HUES48 (cell line): ENCODE data around the gene TMC3.

Experiments used
- H3K27ac ChIP-seq: one replicate; pipeline ENCODE4 v1.7.0; 2013; ENCODE audit warnings: low read depth, low read length, inconsistent platforms
- H3K27me3 ChIP-seq: 2 replicates; pipeline ENCODE4 v1.6.1; 2013; ENCODE audit warnings: mild to moderate bottlenecking, low read length; ENCODE audit not compliant: control insufficient read depth, insufficient read depth
- H3K36me3 ChIP-seq: 2 replicates; pipeline ENCODE4 v1.6.1; 2013; ENCODE audit warnings: low read length; ENCODE audit not compliant: control insufficient read depth, insufficient read depth
- H3K4me1 ChIP-seq: 2 replicates; pipeline ENCODE4 v1.6.1; 2013; ENCODE audit warnings: mild to moderate bottlenecking, low read length; ENCODE audit not compliant: control insufficient read depth, insufficient read depth
- H3K4me3 ChIP-seq: 2 replicates; pipeline ENCODE4 v1.5.1; 2013; ENCODE audit warnings: mild to moderate bottlenecking, low read depth, low read length
- H3K9ac ChIP-seq: 2 replicates; pipeline ENCODE4 v1.6.1; 2013; ENCODE audit warnings: mild to moderate bottlenecking, low read depth, low read length, moderate library complexity
- H3K9me3 ChIP-seq: 2 replicates; pipeline ENCODE4 v1.6.1; 2013; ENCODE audit warnings: low read length; ENCODE audit not compliant: control insufficient read depth, insufficient read depth

TMC3 gene

DNA sequence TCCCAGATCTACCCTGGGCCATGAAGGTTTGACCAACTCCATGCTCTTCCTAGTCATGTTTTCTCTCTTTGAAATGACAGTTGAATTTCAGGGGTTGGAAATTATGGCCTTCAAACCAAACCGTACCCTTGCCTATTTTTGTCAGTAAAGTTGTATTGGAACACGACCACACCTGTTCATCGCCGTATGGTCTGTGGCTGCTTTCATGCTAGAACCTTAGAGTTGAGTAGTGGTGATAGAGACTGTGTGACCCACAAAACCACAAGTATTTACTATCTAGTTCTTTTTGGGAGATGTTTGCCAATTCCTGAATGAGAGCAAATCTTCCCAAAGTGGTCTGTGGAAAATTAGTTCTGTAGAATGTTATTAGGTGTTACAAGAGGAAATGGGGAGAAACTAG is 26.1 kb downstream of the TMC3 start:
- no peaks in the 10 kb centered on the region for H3K4me1 ChIP-seq
- H3K9ac ChIP-seq = no peak overlapping the region
- H3K4me3 ChIP-seq = no peak overlapping the region
- no peaks in the 10 kb centered on the region for H3K27me3 ChIP-seq
- H3K27ac ChIP-seq = no peak overlapping the region
- no peaks in the 10 kb centered on the region for H3K36me3 ChIP-seq
- H3K9me3 ChIP-seq = no peaks in the 10 kb centered on the region

DNA sequence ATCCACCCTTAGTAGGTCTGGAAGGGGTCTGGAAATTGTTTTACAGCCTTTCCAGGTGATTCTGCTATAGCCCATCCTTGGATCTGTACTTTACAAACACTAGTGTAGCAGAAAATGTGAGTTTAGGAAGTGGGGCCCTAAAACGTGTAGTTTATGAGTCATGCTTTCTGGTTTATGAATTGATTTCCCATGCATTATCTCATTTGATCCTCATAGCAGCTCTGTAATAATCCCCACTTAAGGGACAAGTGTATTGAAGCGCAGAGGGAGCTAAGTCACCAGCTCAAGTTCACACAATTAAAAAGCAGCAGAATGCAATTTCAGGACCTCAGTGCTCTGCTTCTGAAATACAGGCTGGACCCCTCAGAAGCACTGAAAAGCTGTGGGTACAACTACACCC is 27.4 kb downstream of the TMC3 start:
- H3K4me3 ChIP-seq = no peak overlapping the region
- H3K9ac ChIP-seq = no peak overlapping the region
- H3K27me3 ChIP-seq = no peaks in the 10 kb centered on the region
- H3K27ac ChIP-seq = no peak overlapping the region
- H3K9me3 ChIP-seq = no peaks in the 10 kb centered on the region
- no peaks in the 10 kb centered on the region for H3K4me1 ChIP-seq
- H3K36me3 ChIP-seq = no peaks in the 10 kb centered on the region

DNA sequence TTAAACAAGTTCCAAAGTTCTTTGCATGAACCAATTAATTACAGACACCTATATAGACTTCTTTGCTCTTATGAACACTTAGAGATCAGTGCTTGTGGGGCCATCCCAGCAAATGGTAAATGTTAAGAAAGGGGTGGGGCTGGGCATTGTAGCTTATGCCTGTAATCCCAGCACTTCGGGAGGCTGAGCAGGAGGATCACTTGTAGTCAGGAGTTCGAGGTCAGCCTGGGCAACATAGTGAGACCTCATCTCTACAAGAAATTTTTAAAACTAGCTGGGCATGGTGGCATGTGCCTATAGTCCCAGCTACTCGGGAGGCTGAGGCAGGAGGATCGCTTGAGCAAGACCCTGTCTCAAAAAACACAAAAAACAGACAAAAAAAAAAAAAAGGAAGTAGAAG is 30.6 kb downstream of the TMC3 start:
- H3K36me3 ChIP-seq = no peaks in the 10 kb centered on the region
- no peak overlapping the region for H3K9ac ChIP-seq
- H3K27me3 ChIP-seq = no peaks in the 10 kb centered on the region
- no peaks in the 10 kb centered on the region for H3K4me1 ChIP-seq
- H3K9me3 ChIP-seq = no peaks in the 10 kb centered on the region
- no peak overlapping the region for H3K4me3 ChIP-seq
- H3K27ac ChIP-seq = no peak overlapping the region

DNA sequence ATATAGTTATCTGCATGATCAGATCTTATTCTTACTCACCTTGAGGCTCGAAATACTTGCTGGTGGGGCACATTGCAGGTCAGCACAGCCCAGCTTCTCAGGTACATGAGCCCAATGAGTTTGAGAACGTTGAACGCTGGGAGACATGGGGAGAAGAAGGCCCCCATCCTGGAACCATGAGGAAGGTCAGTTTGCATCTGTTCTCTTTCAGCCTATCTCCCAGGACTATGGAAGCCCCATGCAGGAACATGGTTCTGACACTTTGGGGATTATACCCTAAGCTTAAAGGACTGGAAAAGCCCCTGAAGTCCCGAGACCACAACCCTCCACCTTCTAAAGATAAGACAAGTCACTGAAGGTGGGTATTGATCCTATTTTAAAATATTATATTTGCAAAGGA is 32.7 kb downstream of the TMC3 start:
- Histone ChIP-seq H3K9me3 (no peaks in the 10 kb centered on the region), H3K9ac (no peak overlapping the region), H3K36me3 (no peaks in the 10 kb centered on the region), H3K27me3 (no peaks in the 10 kb centered on the region), H3K27ac (no peak overlapping the region), H3K4me1 (no peaks in the 10 kb centered on the region), H3K4me3 (no peak overlapping the region)

DNA sequence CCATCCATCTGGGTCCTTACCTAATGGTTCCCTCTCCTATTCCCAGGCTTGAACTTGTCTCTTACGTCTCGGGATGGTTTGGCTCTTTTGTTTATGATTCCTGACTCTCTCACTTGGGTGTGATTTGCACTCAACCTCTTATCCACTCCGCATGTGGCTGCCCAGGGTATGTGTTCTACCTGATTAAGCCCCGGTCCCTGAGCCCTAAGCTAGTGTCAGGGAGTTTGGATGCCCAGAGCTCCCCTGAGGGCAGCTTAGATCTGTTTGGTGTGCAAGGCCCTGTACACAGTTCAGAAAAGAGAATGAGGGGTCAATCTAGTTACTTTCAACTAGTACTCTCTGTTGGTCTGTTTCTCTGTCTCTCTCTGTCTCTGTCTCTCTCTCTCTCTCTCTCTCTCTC is 34.2 kb downstream of the TMC3 start:
- Histone ChIP-seq H3K9me3 (no peaks in the 10 kb centered on the region), H3K27ac (no peak overlapping the region), H3K4me3 (no peak overlapping the region), H3K4me1 (no peaks in the 10 kb centered on the region), H3K27me3 (no peaks in the 10 kb centered on the region), H3K9ac (no peak overlapping the region), H3K36me3 (no peaks in the 10 kb centered on the region)

DNA sequence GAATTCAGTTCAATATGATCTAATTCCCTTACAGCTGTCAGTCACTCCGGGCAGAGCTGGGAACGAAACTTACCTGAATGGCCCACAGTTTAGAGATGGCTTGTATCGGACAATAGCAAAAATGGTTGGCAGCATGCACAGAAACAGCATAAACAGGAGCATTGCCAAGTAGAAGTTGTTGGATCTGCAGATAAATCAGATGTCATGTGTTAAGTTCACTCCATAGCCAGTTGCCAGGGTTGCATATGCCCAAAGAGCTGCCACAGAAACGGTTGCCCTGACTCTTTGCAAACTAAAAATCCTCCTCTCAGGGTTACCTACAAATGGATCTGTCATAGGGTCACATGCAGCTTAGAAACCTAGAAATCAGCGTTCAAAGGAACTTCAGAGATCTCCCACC is 34.7 kb downstream of the TMC3 start:
- no peaks in the 10 kb centered on the region for H3K36me3 ChIP-seq
- no peaks in the 10 kb centered on the region for H3K4me1 ChIP-seq
- H3K4me3 ChIP-seq = no peak overlapping the region
- H3K9me3 ChIP-seq = no peaks in the 10 kb centered on the region
- no peak overlapping the region for H3K9ac ChIP-seq
- H3K27me3 ChIP-seq = no peaks in the 10 kb centered on the region
- no peak overlapping the region for H3K27ac ChIP-seq

DNA sequence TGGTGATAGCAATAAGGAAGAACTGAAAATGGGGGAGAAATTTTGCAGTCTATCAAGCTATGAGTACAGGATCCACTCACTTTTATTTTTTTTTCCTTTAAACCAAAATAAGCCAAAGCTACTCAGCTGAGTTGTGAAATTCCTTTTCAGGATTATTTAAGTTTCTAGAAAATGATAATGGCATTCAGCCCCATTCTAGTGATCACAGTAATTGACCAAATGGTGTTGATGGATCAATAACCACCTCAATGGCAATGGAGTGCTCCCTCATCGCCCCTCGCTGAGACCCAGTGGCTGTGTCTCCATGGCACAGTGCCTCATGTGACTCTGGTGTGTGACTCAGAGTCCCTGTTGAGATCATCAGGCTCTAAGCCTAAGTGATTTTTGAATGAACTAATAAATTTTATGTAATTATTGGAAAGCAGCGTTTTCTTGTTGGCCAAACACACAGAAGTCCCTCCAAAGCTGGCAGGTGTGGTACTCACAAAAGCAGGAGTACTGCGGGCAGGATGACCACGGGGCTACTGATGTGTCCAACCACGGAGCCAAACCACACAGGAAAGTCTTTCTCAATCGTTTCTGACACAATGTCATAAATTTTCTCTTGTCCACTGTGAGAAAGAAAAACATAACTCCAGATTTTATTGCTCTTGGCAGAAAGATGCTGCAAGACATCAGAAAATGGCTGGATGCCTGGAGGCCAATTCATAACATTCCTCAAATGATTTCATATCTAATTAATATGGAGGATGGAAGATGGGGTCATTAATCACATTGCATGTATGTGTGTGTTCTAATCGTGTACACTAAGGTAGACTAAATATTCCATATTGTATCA is 35.6 kb downstream of the TMC3 start:
- no peak overlapping the region for H3K9ac ChIP-seq
- H3K27me3 ChIP-seq = no peaks in the 10 kb centered on the region
- no peak overlapping the region for H3K4me3 ChIP-seq
- no peak overlapping the region for H3K27ac ChIP-seq
- no peaks in the 10 kb centered on the region for H3K36me3 ChIP-seq
- no peaks in the 10 kb centered on the region for H3K4me1 ChIP-seq
- H3K9me3 ChIP-seq = no peaks in the 10 kb centered on the region

DNA sequence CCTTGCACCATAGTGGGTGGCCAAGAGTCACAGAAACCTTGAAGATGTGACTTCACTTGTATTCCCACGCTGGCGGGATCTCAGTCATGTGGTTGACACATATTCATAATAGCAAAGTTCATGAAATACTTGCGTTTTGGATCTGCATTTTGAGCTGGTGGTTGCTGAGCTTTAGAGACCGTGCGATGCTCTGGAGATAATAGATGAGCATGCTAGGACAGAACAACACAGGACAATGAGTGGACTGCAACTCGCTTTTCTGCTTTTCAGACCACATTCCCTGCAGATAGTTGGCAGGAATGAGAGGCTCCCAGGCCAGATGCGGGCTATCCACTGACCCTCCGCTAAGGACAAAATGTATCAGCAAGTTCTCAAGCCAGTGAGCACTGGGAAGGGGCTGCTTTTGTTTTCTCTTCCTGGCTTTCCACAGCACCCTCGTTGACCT is 36.3 kb downstream of the TMC3 start:
- Histone ChIP-seq H3K9me3 (no peaks in the 10 kb centered on the region), H3K4me1 (no peaks in the 10 kb centered on the region), H3K27ac (no peak overlapping the region), H3K9ac (no peak overlapping the region), H3K36me3 (no peaks in the 10 kb centered on the region), H3K4me3 (no peak overlapping the region), H3K27me3 (no peaks in the 10 kb centered on the region)

DNA sequence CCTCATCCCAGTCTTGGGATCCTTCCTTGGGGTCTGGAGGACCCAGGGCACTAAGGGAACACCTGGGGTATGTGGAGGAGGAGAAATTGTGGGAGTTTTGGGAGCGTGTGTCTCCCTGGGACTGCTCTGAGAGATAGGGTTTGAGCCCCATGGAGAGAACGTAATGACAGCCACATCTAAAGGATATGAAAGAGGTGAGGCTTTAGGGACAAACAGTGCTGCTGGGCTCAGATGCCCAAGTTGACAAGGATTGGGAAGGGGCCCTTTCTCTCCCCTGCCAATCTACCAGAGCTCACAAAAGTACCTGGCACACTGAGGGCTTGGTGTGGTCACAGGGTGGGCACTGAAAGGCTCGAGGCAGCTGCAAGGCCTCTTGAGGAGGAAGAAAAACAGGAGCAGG is 36.8 kb downstream of the TMC3 start:
- Histone ChIP-seq H3K4me1 (no peaks in the 10 kb centered on the region), H3K9ac (no peak overlapping the region), H3K9me3 (no peaks in the 10 kb centered on the region), H3K27ac (no peak overlapping the region), H3K4me3 (no peak overlapping the region), H3K36me3 (no peaks in the 10 kb centered on the region), H3K27me3 (no peaks in the 10 kb centered on the region)

DNA sequence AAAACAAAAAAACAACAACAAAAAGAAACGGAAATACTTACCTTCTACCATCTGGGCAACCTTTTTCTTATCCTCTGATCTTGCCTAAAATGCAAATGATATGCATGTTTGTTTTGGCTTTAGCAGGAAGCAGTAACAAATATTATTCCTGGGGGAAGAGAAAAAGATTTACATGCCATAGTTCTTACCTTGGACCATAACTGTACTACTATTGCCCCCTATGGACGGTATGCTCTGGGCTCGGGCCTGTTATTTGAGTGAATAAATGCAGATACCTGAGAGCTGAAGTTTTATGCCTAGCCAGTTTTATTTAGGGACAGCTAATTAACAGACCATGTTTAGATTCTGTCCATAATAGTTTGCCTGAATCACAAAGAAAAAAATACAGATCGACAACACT is 37.4 kb downstream of the TMC3 start:
- no peak overlapping the region for H3K9ac ChIP-seq
- H3K4me1 ChIP-seq = no peaks in the 10 kb centered on the region
- no peaks in the 10 kb centered on the region for H3K27me3 ChIP-seq
- no peaks in the 10 kb centered on the region for H3K9me3 ChIP-seq
- no peak overlapping the region for H3K27ac ChIP-seq
- no peaks in the 10 kb centered on the region for H3K36me3 ChIP-seq
- H3K4me3 ChIP-seq = no peak overlapping the region

DNA sequence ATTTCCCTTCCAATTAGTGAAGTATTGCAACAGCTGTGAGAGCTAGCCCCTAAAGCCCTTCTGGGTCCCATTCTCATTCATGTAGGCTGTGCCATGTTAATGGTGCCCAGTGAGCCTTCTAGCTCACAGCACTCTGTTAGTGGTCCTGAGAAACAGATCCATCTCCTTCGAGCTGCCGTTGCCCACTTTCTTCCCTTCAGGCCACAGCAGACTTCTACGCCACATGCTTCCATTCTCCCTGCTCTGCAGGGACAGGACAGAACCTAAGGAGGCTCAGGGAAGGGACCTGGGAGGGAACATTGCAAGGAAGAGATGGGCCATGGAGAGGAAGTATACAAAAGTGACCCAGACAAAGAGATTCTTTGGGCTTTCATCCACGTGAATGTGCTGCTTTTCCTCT is 38.4 kb downstream of the TMC3 start:
- H3K9me3 ChIP-seq = no peaks in the 10 kb centered on the region
- no peaks in the 10 kb centered on the region for H3K27me3 ChIP-seq
- no peak overlapping the region for H3K4me3 ChIP-seq
- H3K27ac ChIP-seq = no peak overlapping the region
- H3K9ac ChIP-seq = no peak overlapping the region
- H3K36me3 ChIP-seq = no peaks in the 10 kb centered on the region
- no peaks in the 10 kb centered on the region for H3K4me1 ChIP-seq
